ENCODE measurements around the gene LRRC74B.

- TF ChIP-seq CTCF (conservative IDR thresholded peaks at IDR 0.05) (no peak), EZH2 (IDR thresholded peaks at IDR 0.05; ENCODE audit: low read depth) (no peak)
These were observed 9.8 kb downstream of the LRRC74B start for GRCh38 chr22:21055564-21055834.

Data from PC-9 (cell line).